ENCODE data around the gene ELFN1.

Gene ELFN1

DNA sequence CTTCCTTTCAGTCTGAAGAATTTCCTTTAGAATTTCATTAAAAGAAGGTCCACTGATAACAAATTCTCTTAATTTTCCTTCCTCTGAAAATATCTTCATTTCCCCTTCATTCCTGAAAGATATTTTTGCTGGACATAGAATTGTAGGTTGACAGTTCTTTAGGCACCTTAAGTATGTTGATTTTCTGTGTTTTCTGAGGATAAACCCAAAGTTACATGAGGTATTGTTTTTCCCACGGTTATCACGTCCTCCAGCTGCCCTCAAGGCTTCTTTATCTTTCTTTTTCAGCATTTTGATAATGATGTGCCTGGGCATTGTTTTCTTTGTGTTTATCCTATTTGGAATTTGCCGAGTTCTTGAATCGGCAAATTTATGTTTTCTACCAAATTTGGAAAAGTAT is 105.3 kb downstream of the ELFN1 start:
- no peak for FAIRE-seq
- DNase-seq (ENCODE audit: insufficient read length, low spot score), result no peak

DNA sequence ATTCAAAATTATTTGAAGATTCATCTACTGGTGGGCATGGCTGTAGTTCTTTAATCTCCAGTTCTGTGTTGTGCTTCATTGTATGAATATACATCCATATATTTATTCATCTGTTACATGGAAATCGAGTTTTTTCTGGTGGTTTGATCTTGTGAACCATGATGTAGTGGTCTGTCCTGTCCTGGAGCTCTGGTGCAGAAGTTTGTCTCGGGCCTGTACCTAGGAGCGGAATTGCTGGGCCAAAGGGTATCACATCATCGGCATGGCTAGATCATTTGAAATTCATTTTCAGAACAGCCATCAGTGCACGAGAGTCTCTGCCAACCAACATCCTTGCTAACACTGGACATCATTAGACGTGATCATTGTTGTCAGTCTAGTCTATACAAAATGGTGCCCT is 107.0 kb downstream of the ELFN1 start:
- FAIRE-seq, result no peak
- no peak for DNase-seq (ENCODE audit: insufficient read length, low spot score)

DNA sequence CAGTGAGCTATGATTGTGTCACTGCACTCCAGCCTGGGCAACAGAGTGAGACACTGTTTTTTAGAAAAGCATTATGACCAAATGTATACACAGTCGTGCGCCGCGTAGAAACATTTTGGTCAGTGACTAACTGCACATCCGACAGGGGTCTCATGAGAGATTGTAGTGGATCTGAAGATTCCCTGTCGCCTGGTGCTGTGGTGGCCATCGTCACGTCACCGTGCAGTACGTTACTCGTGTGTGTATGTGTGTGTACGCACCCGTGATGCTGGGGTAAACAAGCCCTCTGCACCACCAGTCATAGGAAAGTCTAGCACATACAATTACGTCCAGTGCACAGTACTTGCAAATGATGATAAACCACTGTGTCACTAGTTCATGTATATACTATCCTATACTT is 109.4 kb downstream of the ELFN1 start:
- no peak for FAIRE-seq
- DNase-seq (ENCODE audit: insufficient read length, low spot score), result no peak

DNA sequence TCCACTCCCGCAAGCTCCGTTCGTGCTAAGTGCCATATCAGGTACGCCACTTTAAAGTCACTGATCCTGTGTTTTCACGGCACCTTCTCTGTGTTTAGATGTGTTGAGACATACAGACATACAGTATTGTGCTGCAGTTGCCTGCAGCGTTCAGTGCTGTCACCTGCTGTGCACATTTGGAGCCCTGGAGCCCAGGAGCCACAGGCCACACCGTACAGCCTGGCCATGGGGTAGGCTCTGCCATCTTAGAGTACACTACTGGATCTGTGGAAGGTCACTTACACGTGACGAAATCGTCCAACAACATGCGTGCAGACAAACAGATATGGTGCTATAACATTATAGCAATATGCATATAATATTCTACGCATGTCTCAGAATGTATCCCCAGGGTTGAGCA is 111.3 kb downstream of the ELFN1 start:
- DNase-seq (ENCODE audit: insufficient read length, low spot score) (no peak), FAIRE-seq (no peak)

DNA sequence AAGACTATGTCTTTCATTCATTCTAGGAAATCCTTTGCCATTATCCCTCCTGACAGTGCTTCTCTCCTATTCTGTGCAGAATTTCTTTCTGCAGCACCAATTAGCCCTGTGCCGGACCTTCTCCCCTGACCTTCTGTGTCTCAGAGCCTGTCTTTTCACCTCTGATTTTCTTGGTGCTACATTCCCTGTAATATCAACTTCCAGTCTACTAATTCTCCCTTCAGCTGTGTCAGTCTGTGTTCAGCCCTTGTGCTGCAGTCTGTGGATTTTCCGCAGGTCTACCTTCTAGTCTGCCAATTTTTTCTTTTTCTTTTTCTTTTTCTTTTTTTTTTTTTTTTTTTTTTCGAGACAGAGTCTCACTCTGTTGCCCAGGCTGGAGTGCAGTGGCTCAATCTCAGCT is 115.8 kb downstream of the ELFN1 start:
- no peak for FAIRE-seq
- DNase-seq (ENCODE audit: insufficient read length, low spot score), result no peak

DNA sequence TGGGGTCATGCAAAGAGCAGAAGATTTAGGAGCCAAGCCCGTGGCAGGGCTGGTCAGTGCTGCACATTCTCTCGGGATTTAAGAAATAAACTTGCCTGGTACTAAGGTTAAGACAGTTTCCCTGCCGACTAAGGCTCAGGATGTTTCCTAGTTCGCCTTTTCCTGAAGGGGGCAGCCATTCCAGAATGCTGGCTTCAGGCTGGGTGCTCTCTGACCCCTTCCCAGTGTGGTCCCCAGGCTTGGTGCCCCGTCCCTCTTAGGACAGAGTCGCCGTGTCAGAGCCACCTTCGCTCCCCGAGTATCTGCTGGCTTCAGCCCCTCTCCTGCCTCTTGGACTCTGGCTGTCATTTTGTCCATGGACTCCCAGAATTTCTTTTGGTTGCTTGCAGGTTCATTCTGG is 117.2 kb downstream of the ELFN1 start:
- FAIRE-seq, result no peak
- no peak for DNase-seq (ENCODE audit: insufficient read length, low spot score)

DNA sequence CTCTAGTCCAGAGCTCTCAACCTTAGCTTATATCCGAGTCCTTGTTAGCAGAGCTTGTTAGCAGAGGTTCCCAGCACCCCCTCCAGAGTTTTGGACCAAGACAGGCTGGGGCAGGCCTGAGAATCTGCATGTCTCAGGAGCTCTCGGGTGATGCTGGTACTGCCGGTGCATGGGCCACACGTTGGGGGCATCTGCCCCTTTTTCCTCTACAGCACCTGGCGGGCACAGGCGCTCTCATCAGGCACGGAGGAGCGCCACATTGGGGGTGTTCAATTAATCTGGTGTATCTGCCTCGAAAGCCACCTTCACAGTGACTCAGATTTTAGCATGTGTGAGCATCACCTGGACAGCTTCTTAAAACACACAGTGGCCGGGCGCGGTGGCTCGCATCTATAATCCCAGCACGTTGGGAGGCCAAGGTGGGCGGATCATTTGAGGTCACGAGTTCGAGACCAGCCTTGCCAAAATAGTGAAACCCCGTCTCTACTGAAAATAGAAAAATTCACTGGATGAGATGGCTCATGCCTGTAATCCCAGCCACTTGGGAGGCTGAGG is 117.7 kb downstream of the ELFN1 start:
- no peak for FAIRE-seq
- DNase-seq (ENCODE audit: insufficient read length, low spot score), result no peak

DNA sequence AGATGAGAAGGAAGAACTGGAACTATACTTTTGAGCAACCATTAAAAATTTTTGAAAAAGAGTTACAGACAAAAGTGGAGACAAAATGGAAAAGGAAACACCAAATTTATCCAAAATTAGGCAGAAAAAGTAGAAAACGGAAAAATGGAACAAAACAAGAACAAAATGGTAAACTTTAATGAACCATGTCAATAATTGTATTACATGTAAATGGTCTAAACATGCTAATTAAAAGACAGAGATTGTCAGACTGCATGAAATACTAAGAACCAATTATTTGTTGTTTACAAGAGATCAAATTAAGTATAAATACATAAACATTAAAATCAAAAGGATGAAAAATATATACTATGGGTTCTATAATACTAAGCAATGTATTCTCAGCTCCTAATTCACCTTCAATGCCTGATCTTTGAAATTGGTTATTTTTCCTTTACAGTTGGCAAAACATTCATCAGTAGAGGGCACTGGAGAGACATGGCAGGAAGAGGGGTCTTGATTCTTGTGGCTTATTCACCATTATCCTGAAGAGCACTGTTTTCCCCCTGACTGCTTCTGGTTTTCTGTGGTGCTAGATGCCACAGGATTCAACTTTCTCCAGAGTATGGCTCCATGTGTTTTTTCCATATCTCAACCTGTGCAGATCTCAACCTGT is 124.9 kb downstream of the ELFN1 start:
- DNase-seq (ENCODE audit: insufficient read length, low spot score) (no peak), FAIRE-seq (no peak)
